ENCODE measurements around the gene THOC1.
"Not testable (repeated sequence)": the region's sequence is repeated elsewhere in the genome, so short reads cannot be mapped to it uniquely, and the experiment has no call there.

DNA sequence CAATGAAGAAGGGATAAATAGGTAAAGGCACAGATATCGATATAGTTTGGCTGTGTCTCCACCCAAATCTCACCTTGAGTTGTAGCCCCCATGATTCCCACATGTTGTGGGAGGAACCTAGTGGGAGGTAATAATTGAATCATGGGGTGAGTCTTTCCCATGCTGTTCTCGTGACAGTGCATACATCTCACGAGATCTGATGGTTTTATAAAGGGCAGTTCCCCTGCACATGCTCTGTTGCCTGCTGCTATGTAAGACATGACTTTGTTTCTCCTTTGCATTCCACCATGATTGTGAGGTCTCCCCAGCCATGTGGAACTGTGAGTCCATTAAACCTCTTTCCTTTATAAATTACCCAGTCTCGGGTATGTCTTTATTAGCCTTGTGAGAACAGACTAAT, 40.2 kb upstream of the THOC1 start:
- TF ChIP-seq, protein P1, sequence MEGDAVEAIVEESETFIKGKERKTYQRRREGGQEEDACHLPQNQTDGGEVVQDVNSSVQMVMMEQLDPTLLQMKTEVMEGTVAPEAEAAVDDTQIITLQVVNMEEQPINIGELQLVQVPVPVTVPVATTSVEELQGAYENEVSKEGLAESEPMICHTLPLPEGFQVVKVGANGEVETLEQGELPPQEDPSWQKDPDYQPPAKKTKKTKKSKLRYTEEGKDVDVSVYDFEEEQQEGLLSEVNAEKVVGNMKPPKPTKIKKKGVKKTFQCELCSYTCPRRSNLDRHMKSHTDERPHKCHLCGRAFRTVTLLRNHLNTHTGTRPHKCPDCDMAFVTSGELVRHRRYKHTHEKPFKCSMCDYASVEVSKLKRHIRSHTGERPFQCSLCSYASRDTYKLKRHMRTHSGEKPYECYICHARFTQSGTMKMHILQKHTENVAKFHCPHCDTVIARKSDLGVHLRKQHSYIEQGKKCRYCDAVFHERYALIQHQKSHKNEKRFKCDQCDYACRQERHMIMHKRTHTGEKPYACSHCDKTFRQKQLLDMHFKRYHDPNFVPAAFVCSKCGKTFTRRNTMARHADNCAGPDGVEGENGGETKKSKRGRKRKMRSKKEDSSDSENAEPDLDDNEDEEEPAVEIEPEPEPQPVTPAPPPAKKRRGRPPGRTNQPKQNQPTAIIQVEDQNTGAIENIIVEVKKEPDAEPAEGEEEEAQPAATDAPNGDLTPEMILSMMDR (conservative IDR thresholded peaks at IDR 0.05 in 1 of 2, IDR thresholded peaks at IDR 0.05 in 1 of 2; ENCODE audit: extremely low read depth in 1 of 2, insufficient read depth in 1 of 2, low read depth in 1 of 2, low read length in 2 of 2), result not testable (repeated sequence)
- TF ChIP-seq EZH2 (IDR thresholded peaks at IDR 0.05; ENCODE audit: borderline replicate concordance, low read length), result not testable (repeated sequence)

All from mammary epithelial cell (primary cell).